ENCODE results near the gene NRXN2.

GRCh38 chr11:64769283-64769682 is 46.3 kb upstream of the NRXN2 start:
- TF ChIP-seq POLR2AphosphoS5 (IDR thresholded peaks at IDR 0.05; ENCODE audit: low read depth, low read length) (no peak), REST (IDR thresholded peaks at IDR 0.05; ENCODE audit: insufficient read depth in 1 of 2, low read depth in 2 of 2, low read length in 2 of 2) (no peak), TAF1 (IDR thresholded peaks at IDR 0.05; ENCODE audit: borderline replicate concordance, insufficient read depth, low read length) (no peak), SIN3A (IDR thresholded peaks at IDR 0.05; ENCODE audit: borderline replicate concordance, insufficient read depth, low read length) (no peak)
